GM18498 (cell line): Measurements from ENCODE around the gene RHBDD2.

Experiments used
- ATAC-seq: cut with Tn5 transposase; IDR thresholded peaks from one replicate; pipeline ENCODE4 v1.9.1; 2021; ENCODE audit warnings: mild to moderate bottlenecking, moderate library complexity; ENCODE audit not compliant: unreplicated experiment

RHBDD2 gene

DNA sequence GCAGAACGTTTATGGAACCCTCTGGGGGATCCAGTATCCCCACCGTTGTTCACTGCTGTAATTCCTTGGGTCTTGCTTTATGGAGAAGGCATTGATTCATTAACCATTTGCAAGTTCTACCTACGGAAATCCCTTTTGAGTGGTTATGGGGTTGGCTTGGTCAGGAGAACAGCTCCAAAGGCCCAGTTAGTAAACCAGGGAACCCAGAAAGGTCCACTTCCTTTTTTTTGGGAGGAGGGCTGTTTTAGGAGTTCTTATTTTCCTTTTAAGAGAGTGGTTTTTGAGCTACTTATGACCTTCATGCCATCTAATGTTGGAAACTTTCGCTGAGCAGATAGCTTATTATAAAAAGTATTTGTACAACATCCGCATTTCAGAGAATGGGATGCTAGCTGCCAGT is 37.4 kb downstream of the RHBDD2 start:
- no peak for ATAC-seq

DNA sequence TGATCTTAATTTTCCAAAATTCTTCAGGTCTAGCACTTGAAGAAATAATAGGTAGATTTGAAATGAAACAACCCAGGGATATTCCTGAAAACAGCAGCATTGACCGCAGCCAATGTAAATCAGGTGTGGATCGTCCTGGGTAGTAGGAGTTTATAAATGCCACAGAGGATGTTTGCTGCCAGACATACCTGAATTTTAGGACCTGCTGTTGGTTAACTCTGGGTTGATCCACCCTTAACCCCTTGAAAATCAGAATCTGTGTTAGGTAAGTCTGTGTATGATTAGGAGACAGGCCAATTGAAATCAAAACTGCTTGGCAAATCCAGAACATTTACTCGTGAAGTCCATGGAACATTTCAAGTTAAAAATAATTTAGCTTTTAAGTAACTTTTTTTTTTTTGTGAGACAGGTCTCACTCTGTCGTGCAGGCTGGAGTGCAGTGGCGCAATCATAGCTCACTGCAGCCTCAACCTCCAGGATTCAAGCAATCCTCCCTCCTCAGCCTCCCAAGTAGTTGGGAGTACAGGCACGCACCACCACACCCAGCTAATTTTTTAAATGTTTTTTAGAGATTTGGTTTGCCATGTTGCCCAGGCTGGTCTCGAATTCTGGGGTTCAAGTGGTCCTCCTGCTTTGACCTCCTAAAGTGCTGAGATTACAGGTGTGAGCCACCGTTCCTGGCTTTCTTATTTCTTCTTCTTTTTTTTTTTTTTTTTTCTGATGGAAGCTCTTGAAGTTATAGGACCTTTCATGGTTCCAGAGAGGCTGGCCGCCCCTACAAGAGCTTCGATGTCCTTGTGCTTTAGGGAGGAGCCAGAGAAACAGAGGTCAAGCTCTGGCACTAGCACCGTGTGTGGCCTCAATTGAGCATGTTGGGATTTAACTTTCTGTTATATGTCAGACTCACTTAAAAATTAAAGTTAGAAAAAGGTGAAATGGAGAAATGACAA is 38.1 kb downstream of the RHBDD2 start:
- ATAC-seq: no peak

GRCh38 chr7:75920431-75921161 is 41.8 kb downstream of the RHBDD2 start:
- no peak for ATAC-seq

DNA sequence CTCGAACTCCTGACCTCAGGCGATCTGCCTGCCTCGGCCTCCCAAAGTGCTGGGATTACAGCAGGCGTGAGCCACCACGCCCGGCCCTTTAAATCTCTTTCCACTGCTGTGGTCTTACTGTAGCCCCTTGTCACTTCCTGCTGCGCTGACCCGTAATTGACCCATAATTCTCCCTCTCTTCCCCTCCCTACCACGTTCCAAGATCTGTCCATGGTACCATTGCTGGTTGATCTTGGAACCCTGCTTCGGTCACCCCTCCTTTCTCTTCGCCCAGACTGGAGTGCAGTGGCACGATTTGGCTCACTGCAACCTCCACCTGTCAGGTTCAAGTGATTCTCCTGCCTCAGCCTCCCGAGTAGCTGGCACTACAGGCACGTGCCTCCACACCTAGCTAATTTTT is 42.6 kb downstream of the RHBDD2 start:
- ATAC-seq: no peak

DNA sequence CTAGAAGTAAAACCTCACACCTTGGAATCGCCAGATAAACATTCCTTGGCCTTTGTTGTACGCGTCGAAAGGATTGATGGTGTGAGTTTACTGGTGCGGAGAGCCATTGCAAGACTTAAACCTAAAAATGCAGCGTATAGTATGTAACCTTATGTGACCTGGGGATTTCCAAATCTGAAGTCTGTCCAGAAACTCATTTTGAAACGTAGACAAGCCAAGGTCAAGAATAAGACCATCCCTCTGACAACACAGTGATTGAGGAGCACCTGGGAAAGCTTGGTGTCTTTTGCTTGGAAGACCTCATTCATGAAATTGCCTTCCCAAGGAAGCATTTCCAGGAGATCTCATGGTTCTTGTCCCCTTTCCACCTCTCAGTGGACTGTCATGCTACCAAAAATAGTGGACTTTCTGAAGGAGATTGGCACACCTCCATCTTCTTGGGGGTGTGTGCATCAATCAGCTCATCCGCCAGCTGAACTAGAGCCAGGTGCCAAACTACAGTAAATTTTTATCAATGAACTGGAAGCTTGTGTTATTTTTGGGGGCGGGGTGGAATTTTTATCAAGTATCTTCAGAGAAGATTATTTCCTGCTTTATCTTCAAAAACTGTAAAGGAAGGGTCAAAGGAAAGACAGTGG is 44.3 kb downstream of the RHBDD2 start:
- no peak for ATAC-seq

- ATAC-seq: no peak
These were observed 45.4 kb downstream of the RHBDD2 start for GRCh38 chr7:75924256-75924655.

GRCh38 chr7:75924889-75925288 is 46.1 kb downstream of the RHBDD2 start:
- no peak for ATAC-seq

GRCh38 chr7:75925717-75926435 is 47.0 kb downstream of the RHBDD2 start:
- ATAC-seq: no peak

- no peak for ATAC-seq
These were observed 49.7 kb downstream of the RHBDD2 start for GRCh38 chr7:75928568-75928914.

DNA sequence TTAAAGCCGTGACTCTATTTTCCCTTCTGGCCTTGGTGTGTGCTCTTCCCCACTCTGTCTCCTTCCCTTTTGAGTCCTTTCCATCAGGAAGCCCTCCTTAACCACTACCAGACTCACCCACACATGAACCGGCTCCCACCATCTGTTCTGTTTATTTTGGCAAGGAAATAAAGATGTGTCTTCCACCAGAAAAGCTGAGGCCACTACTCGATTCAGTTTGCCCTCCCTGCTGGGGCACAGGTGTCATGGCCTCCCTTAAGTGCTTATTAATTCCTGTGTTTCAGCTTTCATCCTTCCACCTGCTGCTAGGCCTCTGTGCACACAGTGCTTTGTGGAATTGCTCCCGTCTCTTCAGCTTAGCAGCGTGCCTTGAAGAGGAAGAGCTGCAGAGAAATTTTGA is 52.8 kb downstream of the RHBDD2 start:
- ATAC-seq: no peak

- ATAC-seq: no peak
These were observed 59.3 kb downstream of the RHBDD2 start for GRCh38 chr7:75937958-75938786.
